NAMALWA (cell line): ENCODE results near the gene UPF2.
A peak's percentile ranks its signal among the peaks of the same experiment; 100 is the strongest.
"Not testable (repeated sequence)": the region's sequence is repeated elsewhere in the genome, so short reads cannot be mapped to it uniquely, and the experiment has no call there.

Source experiments
- DNase-seq: peaks from one replicate; pipeline ENCODE4 v3.0.0-alpha.2; 2015; ENCODE audit warnings: low spot score

The UPF2 gene

GRCh38 chr10:12036073-12036655, 6.4 kb downstream of the UPF2 start:
- DNase-seq: no peak

GRCh38 chr10:12031404-12031803, 11.2 kb downstream of the UPF2 start:
- DNase-seq: no peak

- DNase-seq: no peak
Measured at GRCh38 chr10:12027539-12027938, 15.1 kb downstream of the UPF2 start.

GRCh38 chr10:12025591-12025990, 17.0 kb downstream of the UPF2 start:
- no peak for DNase-seq

GRCh38 chr10:12022580-12023257, 19.9 kb downstream of the UPF2 start:
- no peak for DNase-seq

GRCh38 chr10:12020574-12020973, 22.0 kb downstream of the UPF2 start:
- DNase-seq: no peak

- no peak for DNase-seq
Measured at GRCh38 chr10:12019283-12019971, 23.2 kb downstream of the UPF2 start.

- no peak for DNase-seq
Measured at GRCh38 chr10:12018438-12019282, 23.9 kb downstream of the UPF2 start.

- no peak for DNase-seq
Measured at GRCh38 chr10:12013926-12014325, 28.7 kb downstream of the UPF2 start.

- not testable (repeated sequence) for DNase-seq
Measured at GRCh38 chr10:12013391-12013790, 29.2 kb downstream of the UPF2 start.

- no peak for DNase-seq
Measured at GRCh38 chr10:12010353-12010752, 32.3 kb downstream of the UPF2 start.

- not testable (repeated sequence) for DNase-seq
Measured at GRCh38 chr10:12008842-12009241, 33.8 kb downstream of the UPF2 start.

GRCh38 chr10:12006671-12007070, 35.9 kb downstream of the UPF2 start:
- no peak for DNase-seq

- DNase-seq: peak; percentile 66
Measured at GRCh38 chr10:11993834-11994468, 48.7 kb downstream of the UPF2 start.

- no peak for DNase-seq
Measured at GRCh38 chr10:11988924-11989323, 53.7 kb downstream of the UPF2 start.

- peak; percentile 89 for DNase-seq
Measured at GRCh38 chr10:11986593-11987216, 55.9 kb downstream of the UPF2 start.

GRCh38 chr10:11982253-11982652, 60.4 kb downstream of the UPF2 start:
- DNase-seq: no peak

GRCh38 chr10:11975795-11976194, 66.8 kb downstream of the UPF2 start:
- DNase-seq: no peak

- not testable (repeated sequence) for DNase-seq
Measured at GRCh38 chr10:11972523-11972922, 70.1 kb downstream of the UPF2 start.

GRCh38 chr10:11962176-11962575, 80.4 kb downstream of the UPF2 start:
- no peak for DNase-seq

GRCh38 chr10:11961771-11962170, 80.8 kb downstream of the UPF2 start:
- DNase-seq: no peak
